Measurements from ENCODE around the gene PLIN1. TPM values are rescaled to one million over a fixed set of nuclear protein-coding genes. Genes with fewer than 3 reads are reported as not detected.

PLIN1 gene
- total RNA-seq, 1 donor: under 0.01 TPM

DNA sequence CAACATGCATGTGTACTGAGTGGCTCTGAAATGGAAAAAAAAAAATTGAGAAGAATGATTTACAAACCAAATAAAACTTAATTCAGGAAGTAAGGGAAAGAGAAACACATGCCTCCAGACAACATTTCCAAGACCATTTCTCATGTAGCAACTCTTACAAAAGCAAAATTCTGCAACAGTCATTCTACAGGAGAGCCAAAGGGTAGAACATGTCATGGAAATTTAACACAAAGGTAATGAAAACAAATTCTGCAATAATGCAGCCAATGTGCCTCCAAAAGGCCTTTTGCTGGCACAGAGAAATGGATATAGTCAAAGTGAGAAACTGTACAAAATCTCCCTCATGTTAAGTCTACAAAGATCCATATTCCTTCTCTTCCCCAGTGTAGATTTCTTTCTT lies 7.4 kb upstream of the PLIN1 start:
- no peaks in the 10 kb centered on the region for H3K4me1 ChIP-seq (ENCODE audit: insufficient read depth, low read length)
- H3K36me3 ChIP-seq (ENCODE audit: insufficient read depth, low read length): no peaks in the 10 kb centered on the region
- no peak for DNase-seq (ENCODE audit: insufficient read length, low spot score, missing footprints)
- TF ChIP-seq, protein P1, sequence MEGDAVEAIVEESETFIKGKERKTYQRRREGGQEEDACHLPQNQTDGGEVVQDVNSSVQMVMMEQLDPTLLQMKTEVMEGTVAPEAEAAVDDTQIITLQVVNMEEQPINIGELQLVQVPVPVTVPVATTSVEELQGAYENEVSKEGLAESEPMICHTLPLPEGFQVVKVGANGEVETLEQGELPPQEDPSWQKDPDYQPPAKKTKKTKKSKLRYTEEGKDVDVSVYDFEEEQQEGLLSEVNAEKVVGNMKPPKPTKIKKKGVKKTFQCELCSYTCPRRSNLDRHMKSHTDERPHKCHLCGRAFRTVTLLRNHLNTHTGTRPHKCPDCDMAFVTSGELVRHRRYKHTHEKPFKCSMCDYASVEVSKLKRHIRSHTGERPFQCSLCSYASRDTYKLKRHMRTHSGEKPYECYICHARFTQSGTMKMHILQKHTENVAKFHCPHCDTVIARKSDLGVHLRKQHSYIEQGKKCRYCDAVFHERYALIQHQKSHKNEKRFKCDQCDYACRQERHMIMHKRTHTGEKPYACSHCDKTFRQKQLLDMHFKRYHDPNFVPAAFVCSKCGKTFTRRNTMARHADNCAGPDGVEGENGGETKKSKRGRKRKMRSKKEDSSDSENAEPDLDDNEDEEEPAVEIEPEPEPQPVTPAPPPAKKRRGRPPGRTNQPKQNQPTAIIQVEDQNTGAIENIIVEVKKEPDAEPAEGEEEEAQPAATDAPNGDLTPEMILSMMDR (IDR thresholded peaks at IDR 0.05; ENCODE audit: extremely low read depth, low read depth, low read length): no peak
- no peak overlapping the region for H2AFZ ChIP-seq (ENCODE audit: low read length)
- H4K20me1 ChIP-seq (ENCODE audit: insufficient read depth, low read length): no peaks in the 10 kb centered on the region
- no peaks in the 10 kb centered on the region for H3K9me3 ChIP-seq (ENCODE audit: low read depth, low read length)
- H3K4me3 ChIP-seq (ENCODE audit: insufficient read depth, low read length): no peak overlapping the region
- no peaks in the 10 kb centered on the region for H3K27me3 ChIP-seq (ENCODE audit: insufficient read depth, low read length)
- H3K27ac ChIP-seq (ENCODE audit: low read depth, low read length): no peak overlapping the region
- no peaks in the 10 kb centered on the region for H3K79me2 ChIP-seq (ENCODE audit: insufficient read depth, low read length)
- no peak overlapping the region for H3K4me2 ChIP-seq (ENCODE audit: insufficient read depth, low read length)

DNA sequence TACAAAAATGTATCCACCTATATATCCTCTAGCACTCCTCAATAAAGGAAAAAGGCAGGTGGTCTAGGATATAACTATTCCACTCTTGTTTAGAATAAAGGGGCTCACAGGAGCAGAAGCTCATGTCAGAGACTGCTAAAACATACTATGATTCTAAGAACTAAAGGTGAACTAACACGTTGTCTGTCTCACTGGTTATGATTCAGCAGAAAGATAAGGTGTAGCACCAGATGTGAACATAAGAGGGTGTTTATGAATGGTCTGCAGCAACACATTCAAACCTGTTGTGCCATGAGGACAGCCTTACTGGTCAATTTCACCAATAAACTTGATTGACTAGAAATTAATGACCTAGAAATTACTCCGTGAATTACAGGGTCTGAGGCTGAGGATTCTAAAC lies 6.8 kb upstream of the PLIN1 start:
- DNase-seq (ENCODE audit: insufficient read length, low spot score, missing footprints): no peak
- Histone ChIP-seq H3K27me3 (ENCODE audit: insufficient read depth, low read length) (no peaks in the 10 kb centered on the region), H3K4me3 (ENCODE audit: insufficient read depth, low read length) (no peak overlapping the region), H4K20me1 (ENCODE audit: insufficient read depth, low read length) (no peaks in the 10 kb centered on the region), H3K27ac (ENCODE audit: low read depth, low read length) (no peak overlapping the region), H3K36me3 (ENCODE audit: insufficient read depth, low read length) (no peaks in the 10 kb centered on the region), H3K79me2 (ENCODE audit: insufficient read depth, low read length) (no peaks in the 10 kb centered on the region), H2AFZ (ENCODE audit: low read length) (no peak overlapping the region), H3K4me1 (ENCODE audit: insufficient read depth, low read length) (peaks cover 5% of the 10 kb centered on the region), H3K4me2 (ENCODE audit: insufficient read depth, low read length) (no peak overlapping the region), H3K9me3 (ENCODE audit: low read depth, low read length) (no peaks in the 10 kb centered on the region)
- TF ChIP-seq, protein P1 (IDR thresholded peaks at IDR 0.05; ENCODE audit: extremely low read depth, low read depth, low read length): no peak

DNA sequence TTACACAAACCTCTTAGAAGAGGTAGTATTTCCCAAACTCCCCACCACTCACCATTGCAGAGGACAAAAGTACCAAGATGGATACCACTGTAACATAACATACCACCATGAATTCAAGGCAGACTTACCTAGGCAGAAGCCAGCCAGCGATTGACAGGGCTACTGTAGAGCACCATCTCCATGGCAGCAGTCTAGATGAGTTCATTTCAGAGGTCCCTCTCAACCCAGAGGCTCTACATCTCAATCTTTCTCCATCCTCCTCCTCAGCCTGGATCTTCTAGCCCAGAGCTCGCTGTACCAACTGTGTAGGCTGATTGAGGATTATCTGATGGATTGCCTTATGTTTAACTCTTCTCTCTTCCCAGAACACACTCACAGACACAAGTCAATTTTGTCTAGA lies 2.0 kb upstream of the PLIN1 start:
- H4K20me1 ChIP-seq (ENCODE audit: insufficient read depth, low read length): no peaks in the 10 kb centered on the region

DNA sequence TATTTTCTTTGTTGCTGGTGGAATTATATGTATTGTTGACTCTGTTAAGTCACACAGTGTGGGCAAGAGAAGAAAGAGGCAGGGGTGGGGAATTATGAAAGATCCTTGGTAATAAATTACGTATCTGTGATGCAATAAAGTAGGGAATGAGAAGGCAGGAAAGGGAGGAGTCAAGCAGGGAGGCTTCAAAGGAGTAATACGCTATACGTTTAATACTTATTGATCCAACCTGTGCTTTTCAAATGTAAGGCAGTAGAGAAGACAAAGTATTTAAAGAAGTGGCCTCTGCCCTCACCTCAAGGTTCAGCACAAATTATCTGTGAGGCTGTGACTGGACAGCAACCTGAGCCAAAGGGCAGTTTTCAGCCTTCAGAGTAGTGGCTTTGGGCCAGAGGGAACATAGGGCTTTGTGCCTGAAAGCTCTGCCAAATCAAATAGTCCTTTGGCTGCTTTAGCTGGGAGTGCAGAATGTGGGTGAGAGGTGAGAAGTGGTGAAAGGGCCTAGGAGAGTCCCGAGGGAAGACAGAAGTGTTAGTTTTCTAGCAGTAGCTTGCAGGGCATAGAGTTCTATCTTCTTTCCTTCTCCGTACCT lies 1.2 kb upstream of the PLIN1 start:
- DNase-seq (ENCODE audit: insufficient read length, low spot score, missing footprints): peak; percentile 81
- H3K4me2 ChIP-seq (ENCODE audit: insufficient read depth, low read length): peak overlapping the region; percentile 59
- TF ChIP-seq, protein P1 (IDR thresholded peaks at IDR 0.05; ENCODE audit: extremely low read depth, low read depth, low read length): no peak

More for the DNA sequence above, 2.0 kb upstream of the PLIN1 start:
- Histone ChIP-seq H3K4me1 (ENCODE audit: insufficient read depth, low read length) (peaks cover 20% of the 10 kb centered on the region), H3K79me2 (ENCODE audit: insufficient read depth, low read length) (no peaks in the 10 kb centered on the region), H3K9me3 (ENCODE audit: low read depth, low read length) (no peaks in the 10 kb centered on the region), H3K4me2 (ENCODE audit: insufficient read depth, low read length) (peak overlapping the region; percentile 59), H3K36me3 (ENCODE audit: insufficient read depth, low read length) (no peaks in the 10 kb centered on the region), H2AFZ (ENCODE audit: low read length) (no peak overlapping the region), H3K27me3 (ENCODE audit: insufficient read depth, low read length) (no peaks in the 10 kb centered on the region), H3K4me3 (ENCODE audit: insufficient read depth, low read length) (peak overlapping the region; percentile 20), H3K27ac (ENCODE audit: low read depth, low read length) (no peak overlapping the region)
- peak; percentile 19 for DNase-seq (ENCODE audit: insufficient read length, low spot score, missing footprints)
- TF ChIP-seq, protein P1 (IDR thresholded peaks at IDR 0.05; ENCODE audit: extremely low read depth, low read depth, low read length): no peak

More for the DNA sequence above, 1.2 kb upstream of the PLIN1 start:
- no peaks in the 10 kb centered on the region for H3K9me3 ChIP-seq (ENCODE audit: low read depth, low read length)
- peak overlapping the region; percentile 43 for H3K27ac ChIP-seq (ENCODE audit: low read depth, low read length)
- H3K79me2 ChIP-seq (ENCODE audit: insufficient read depth, low read length): no peaks in the 10 kb centered on the region
- H4K20me1 ChIP-seq (ENCODE audit: insufficient read depth, low read length): no peaks in the 10 kb centered on the region
- peak overlapping the region; percentile 9 for H2AFZ ChIP-seq (ENCODE audit: low read length)
- H3K27me3 ChIP-seq (ENCODE audit: insufficient read depth, low read length): no peaks in the 10 kb centered on the region
- no peaks in the 10 kb centered on the region for H3K36me3 ChIP-seq (ENCODE audit: insufficient read depth, low read length)
- peaks cover 20% of the 10 kb centered on the region for H3K4me1 ChIP-seq (ENCODE audit: insufficient read depth, low read length)
- peak overlapping the region; percentile 20 for H3K4me3 ChIP-seq (ENCODE audit: insufficient read depth, low read length)

Data from osteoblast (primary cell).